Measurements from ENCODE around the gene EIPR1.

DNA sequence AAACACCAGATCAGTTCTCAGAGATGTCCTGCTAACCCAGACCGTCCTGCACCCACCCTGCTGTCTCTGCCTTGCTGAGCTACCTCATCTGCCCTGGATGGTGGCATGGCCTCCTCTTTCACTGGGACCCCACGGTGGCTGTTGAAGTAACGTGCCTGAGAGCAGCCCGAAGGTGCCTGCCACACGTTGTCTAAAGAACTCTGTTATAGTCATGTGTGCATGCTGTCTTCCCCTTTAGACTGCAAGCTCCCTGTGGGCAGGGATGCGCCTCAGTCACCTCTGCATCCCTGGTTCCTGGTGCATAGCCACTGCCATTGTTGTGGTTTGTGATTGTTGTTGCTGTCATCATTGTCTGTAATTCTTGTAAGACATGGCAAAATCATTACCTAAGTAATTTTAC is 235.9 kb downstream of the EIPR1 start:
- TF ChIP-seq CTCF (IDR thresholded peaks at IDR 0.05) (no peak), POLR2A (IDR thresholded peaks at IDR 0.05) (no peak)
